Left kidney (tissue), 2 donors: ENCODE measurements around the gene NAALADL2. TPM values are rescaled to one million over a fixed set of nuclear protein-coding genes. Genes with fewer than 3 reads are reported as not detected.
"Not testable (repeated sequence)": the region's sequence is repeated elsewhere in the genome, so short reads cannot be mapped to it uniquely, and the experiment has no call there.

Source experiments
- DNase-seq: peaks from one replicate; pipeline ENCODE4 v3.0.0-alpha.2; 2013
- polyA plus RNA-seq: library from polyadenylated mRNA; unstranded; fragments of 120-200 nt; gene quantifications from one replicate; pipeline ENCODE4 v1.2.1, GENCODE V29; 2013; ENCODE audit not compliant: insufficient read length

The NAALADL2 gene
- polyA plus RNA-seq, 1 donor: 19.9 TPM

DNA sequence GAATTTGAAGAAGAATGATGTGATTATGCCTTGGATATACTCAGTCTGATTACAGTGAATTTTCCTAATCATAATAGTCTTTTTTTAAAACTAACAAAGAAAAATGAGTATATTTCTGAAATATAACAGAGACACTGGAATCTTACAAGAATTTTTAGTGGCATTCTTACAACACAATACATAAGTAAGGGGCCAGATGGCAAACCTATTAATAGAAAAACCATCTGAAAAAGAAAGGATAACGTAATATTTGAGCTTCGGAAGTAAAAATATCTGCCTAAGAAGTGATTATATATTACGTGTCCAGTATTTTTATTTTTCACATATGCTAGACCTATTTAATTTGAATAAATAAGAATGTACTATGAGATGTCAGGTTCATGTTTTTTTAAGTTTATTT lies 452.8 kb downstream of the NAALADL2 start:
- DNase-seq: no peak

DNA sequence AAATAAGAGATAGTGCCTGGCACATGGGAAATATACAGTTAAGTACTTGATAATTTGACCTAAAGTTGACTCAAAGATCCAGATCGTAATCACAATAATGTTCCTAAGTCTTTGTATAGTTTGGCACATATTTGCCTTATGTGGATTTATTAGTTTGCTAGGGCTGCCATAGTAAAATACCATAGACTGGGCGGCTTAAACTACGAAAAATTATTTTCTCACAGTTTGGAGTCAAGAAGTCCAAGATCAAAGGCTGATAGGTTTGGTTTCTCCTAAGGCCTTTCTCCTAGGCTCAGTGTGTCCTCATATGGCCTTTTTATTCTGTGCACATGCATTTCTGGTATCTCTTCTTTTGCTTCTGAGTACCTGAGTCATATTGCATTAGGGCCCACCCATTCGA lies 453.7 kb downstream of the NAALADL2 start:
- no peak for DNase-seq

DNA sequence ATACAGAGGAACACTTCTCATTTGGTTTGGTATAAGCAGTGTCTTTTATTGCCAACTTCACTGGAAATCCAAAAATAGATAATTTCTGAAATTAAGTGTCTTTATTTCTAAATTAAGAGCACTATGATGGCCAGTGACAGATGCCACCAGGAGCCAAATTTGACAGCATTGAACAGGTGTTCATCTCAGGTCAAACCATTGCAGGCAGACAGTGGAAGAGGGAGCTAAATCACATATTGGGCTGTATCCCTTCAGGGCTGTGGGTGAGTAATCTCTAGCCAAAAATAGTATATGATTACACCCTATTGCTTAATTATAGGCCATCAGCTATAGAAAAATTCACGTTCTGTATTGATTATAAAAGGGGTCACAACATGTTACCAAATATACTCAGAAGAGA lies 457.7 kb downstream of the NAALADL2 start:
- DNase-seq: no peak

DNA sequence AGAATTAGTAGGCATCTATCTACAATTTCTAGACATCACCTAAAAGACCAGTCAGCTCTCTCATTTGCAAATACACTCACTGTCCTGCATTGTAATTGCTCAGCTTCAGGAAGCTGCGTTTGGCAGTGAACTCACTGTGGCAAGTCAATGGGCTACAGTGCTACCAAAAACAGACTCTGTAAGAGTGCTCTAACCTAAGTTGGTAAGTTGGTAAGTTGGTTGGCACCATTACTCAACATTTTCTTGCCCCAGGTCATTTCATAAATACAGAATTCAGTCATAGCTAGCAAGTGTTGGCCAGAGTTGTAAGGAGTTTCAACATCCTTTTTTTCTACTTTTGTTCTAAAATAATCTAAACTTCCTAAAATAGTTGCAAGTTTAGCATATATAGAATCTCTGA lies 466.3 kb downstream of the NAALADL2 start:
- DNase-seq: no peak

GRCh38 chr3:175326041-175326440 lies 466.9 kb downstream of the NAALADL2 start:
- DNase-seq: no peak

DNA sequence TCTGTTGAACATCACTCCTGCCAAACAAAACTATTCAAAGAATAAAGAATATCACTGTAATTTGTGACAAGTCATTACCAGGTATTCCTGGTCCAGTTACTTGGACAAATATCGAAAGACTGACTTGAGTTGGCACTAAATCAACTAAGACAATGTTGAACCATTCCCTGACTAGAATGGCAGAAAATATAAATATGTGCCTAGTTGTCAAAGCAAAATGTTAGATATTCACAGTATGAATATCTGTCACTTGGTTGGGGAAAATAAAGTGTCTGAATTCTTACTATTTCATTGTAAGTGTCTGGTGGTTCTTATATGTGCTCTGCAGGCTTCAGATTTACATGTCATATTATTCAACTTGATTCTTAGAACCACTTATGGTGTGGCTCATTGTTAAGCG lies 470.2 kb downstream of the NAALADL2 start:
- no peak for DNase-seq

DNA sequence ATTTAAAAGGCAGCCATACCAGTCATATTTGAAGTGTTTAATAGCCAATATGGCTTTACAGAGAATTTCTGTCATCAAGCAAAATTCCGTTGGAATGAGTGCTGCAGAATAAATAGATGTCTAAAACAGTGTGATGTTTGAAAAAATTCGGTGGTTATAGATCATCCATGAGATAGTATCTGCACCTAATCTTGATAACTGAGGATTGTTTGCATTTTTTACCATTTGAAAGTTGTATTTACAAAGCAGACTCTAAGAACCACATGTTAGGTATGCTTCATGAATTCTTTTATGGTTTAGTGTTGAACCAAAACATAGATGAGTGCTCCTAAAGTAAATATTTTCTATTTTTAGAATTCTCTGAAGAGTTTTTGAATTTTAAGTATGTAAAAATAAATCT lies 476.1 kb downstream of the NAALADL2 start:
- no peak for DNase-seq

- no peak for DNase-seq
Measured at GRCh38 chr3:175336406-175337133, 477.4 kb downstream of the NAALADL2 start.

DNA sequence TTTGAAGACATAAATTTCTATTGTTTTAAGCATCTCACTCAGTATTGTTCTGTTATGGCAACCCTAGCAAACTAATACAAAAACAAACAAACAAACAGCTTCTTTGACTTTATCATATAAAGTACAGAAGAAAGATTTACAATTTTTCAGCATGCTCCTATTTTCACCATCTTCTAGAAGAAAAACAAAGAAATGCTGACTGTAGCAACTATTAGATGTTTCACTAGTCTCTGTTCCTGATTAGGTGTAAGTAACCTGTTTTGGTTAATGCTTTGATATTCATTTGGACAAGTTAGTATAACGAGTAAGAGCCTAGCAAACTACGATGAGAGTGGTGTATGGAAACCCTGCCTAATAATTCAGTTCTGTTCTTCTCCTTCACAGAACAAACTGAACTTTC lies 478.5 kb downstream of the NAALADL2 start:
- no peak for DNase-seq

DNA sequence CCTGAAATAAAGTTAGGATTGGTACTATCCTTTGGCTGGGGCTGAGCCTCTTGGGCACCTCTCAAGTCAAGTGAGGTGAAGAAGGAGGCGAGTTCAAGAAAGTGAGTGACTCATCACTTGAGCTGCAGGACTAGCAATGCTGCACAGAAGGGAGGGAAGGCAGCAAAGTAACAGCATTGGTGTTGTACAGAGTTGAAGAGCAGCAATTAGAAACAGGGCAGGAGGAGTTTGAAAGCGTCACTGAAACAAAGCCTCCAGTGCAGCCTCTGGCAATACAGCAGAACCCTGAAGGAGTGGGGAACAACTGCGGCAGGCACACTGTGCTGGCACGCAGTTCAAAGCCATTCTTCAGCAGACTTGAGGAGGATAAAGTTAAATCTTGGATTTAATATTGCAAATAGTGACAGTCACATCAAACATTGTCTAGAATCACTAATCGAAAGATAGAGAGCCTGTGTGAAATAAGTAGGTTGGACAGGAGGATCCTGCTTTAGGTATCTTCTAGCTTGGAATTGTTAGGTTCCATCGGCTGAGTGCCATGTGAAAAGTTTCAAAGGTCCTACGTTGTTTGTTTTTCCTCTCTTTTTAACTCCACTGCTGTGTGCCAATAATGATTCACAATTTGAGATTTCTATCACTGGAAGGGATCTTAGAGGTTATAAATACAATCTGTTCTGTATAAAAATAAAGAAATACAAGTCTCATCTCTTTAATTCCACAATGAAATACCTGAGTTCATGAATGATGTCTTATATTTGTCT lies 479.8 kb downstream of the NAALADL2 start:
- no peak for DNase-seq

DNA sequence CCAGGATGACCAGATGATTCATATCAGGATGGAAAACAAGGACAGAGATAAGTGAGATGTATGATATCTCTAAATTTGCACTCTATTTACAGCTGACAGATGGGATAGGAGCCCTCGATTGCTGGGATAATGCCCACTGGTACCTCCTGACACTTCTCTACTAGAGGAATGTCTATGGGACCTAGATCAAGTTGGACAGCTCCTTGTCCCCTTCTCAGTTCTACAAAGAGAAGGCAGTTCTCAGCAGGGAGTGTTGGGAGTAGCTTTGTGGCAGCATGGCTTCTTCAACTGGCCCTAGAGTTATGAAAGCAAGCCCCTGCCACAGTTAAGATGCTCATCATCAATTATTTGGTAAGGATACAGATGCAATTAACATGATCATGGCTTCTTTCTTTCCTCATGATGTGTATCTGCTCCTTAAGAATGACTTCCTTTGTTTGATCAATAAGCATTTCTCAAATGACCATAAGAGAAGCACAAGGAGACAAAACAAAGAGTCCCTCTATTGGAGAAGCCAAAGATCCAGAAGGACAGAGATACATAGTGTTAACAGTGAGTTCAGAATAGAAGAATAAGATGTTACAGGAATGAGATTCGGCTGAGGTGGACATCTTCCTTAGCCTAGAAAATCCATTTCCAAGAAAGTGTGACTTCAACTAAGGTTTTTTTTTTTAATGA lies 481.3 kb downstream of the NAALADL2 start:
- no peak for DNase-seq

GRCh38 chr3:175342196-175342595 lies 483.1 kb downstream of the NAALADL2 start:
- DNase-seq: no peak

DNA sequence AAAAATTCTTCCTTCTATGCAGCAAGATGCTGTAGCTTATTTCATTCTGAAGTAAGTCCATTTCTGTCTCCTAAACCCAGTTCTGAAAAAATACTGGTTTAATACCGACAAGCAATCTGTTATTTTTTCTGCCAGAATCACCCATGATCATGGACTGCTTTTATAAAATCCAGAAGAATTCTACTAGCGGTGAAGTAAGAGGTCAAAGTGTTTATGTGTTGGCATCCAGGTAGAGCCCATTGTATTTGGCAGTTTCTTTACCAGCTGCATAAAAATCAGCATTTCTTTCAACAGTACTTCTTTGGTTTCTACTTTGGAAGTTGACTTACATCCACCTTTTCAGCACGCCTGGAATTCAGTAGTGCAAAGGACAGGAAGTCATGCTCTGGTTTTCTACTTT lies 484.8 kb downstream of the NAALADL2 start:
- DNase-seq: no peak

DNA sequence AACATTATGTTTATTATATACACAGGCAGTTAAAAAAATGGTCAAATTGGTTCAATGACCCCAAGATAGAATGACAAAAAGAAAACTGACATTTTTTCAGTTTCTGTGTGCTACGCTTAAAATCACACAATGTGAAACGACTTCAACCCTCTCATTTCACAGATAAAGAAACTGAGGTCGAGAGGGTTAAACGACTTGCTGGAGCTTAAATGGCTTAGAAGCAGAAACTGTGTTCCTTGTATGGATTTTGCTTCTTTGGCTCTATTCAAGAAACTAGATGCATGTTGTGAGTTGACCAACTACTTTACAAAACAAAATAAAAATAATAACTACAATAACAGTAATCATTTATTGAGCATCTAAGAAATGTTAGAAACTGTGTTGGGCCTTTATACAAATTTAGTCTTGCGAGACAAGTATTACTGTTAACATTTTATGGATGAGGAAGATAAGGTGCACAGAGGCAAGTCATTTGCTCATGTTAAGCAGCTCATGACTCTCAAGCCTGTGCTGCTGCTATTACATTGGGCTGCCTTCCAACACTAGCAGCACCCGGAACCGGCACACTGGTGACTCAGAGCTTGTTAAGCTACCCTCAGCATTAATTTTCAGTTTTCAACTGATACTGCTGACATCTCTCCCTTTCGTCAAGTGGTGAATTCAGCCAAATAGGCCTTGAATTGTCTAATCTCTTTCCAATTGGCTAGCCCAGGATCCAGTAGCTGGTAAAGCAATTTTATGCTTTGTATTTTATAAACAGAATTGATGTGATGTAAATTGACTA lies 487.6 kb downstream of the NAALADL2 start:
- DNase-seq: no peak

GRCh38 chr3:175349168-175349567 lies 490.0 kb downstream of the NAALADL2 start:
- DNase-seq: no peak

DNA sequence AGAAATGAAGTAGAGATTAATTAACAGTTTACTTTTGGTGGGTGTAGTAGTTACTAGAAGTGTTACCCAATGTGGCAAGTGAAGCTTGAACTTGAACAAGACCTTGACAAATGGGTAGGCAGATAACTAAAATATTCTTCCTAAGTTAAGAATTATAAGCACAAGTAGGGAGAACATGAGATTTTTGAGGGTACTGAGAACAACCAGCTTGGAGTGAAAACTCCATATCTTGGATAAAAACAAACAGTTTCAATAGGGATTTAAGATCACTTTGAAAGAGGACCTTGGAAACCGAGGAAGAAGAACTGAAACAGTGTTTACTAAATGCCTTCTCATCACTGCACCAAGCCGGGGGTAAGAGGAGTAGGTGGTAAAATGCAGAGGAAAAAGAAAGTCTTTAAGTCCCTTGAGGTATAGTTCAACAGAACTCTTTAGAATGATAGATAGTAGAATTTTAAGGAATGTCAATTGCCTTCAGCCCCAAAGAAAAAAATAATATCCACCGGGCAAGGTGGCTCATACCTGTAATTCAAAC lies 496.7 kb downstream of the NAALADL2 start:
- no peak for DNase-seq

DNA sequence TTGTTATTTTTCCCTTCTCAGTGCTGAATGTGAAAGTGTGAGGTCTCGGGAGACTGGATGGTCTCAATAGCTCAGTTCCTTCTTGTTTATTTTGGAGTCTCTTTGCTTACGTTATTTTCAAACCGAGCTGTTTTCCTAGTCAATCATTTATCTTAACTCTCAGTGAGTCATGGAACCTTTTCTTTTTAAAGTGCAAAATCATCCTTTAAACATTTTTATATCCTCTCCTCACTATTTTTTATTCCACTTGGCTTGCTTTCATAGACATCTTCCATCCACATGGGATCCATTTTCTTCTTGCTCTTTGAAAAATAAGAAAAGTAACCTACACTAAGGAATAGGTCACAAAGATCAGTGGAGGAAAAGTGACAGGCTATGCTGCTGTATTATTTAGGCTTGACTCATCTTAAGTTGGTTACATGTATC lies 497.8 kb downstream of the NAALADL2 start:
- DNase-seq: no peak

- DNase-seq: no peak
Measured at GRCh38 chr3:175357758-175358157, 498.6 kb downstream of the NAALADL2 start.

- DNase-seq: no peak
Measured at GRCh38 chr3:175358935-175359334, 499.8 kb downstream of the NAALADL2 start.

DNA sequence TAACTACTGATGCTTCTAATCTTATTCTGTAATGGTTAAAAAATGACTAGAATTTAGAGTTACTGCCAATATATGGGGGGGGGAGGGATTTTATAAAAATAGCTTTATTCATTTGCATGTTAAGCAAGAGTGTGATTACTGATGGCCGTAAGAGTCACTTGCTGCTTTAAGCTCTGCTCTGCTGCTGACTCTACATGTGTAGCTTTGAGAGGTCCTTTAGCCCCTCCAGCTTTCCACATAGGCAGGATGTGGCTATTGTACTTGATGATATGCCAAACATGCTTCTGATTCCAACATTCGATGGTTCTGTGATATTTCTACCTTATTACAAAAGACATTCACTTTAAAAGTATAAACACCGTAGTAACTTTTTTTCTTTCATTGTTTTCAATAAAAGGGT lies 511.3 kb downstream of the NAALADL2 start:
- DNase-seq: not testable (repeated sequence)

DNA sequence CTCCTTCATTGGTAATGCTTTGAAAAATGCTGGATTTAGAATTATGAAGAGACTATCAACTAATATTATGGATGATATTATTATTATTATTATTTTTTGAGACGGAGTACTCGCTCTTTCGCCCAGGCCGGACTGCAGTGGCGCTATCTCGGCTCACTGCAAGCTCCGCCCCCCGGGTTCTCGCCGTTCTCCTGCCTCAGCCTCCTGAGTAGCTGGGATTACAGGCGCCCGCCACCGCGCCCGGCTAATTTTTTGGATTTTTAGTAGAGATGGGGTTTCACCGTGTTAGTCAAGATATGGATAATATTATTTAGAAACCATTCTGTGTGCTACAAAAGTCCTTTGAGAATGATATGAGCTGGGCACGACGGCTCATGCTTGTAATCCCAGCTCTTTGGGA lies 512.1 kb downstream of the NAALADL2 start:
- DNase-seq: not testable (repeated sequence)

DNA sequence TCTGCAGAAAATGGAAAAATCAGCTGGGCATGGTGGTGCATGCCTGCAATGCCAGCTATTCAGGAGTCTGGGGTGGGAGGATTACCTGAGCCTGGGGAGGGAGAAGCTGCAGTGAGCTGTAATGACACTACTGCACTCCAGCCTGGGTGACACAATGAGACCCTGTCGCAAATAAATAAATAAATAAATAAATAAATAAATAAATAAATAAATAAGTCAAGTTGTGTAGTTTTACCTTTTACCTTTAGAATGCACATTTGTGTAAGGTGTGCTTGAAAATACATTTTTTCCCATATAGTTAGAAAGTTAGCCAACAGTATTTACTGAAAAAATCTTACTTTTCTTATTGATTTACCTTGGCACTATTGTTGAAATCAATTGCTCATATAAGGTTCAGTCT lies 515.6 kb downstream of the NAALADL2 start:
- DNase-seq: no peak
